ENCODE data around the gene ANP32A.

The ANP32A gene

GRCh38 chr15:68790910-68791309 lies 29.8 kb downstream of the ANP32A start:
- Histone ChIP-seq H4K20me1 (ENCODE audit: insufficient read depth, low read length) (peaks cover 99% of the 10 kb centered on the region), H3K4me1 (ENCODE audit: insufficient read depth, low read length) (peaks cover 5% of the 10 kb centered on the region; the same call in 1 of the 2 replicates), H3K36me3 (ENCODE audit: insufficient read depth, low read length) (peaks cover 81% of the 10 kb centered on the region), H2AFZ (ENCODE audit: low read depth, low read length) (no peak overlapping the region), H3K79me2 (ENCODE audit: insufficient read depth, low read length) (peaks cover 98% of the 10 kb centered on the region), H3K4me3 (ENCODE audit: low read depth in 1 of 2, low read length in 2 of 2) (no peak overlapping the region), H3K9me3 (ENCODE audit: insufficient read depth, low read length, severe bottlenecking) (no peaks in the 10 kb centered on the region), H3K9ac (ENCODE audit: low read depth, low read length) (no peak overlapping the region), H3K27ac (ENCODE audit: low read length) (no peak overlapping the region), H3K27me3 (ENCODE audit: insufficient read depth, low read length, poor library complexity) (no peaks in the 10 kb centered on the region), H3K4me2 (ENCODE audit: insufficient read depth, low read length) (no peak overlapping the region)
- no peak for ATAC-seq (ENCODE audit: insufficient read depth, low read depth)
- DNase-seq, result no peak
- TF ChIP-seq CTCF (IDR thresholded peaks at IDR 0.05; ENCODE audit: borderline replicate concordance, extremely low read depth, low read length, poor library complexity, severe bottlenecking) (no peak), EZH2 (IDR thresholded peaks at IDR 0.05; ENCODE audit: borderline replicate concordance, low read depth, low read length, severe bottlenecking) (no peak)

DNA sequence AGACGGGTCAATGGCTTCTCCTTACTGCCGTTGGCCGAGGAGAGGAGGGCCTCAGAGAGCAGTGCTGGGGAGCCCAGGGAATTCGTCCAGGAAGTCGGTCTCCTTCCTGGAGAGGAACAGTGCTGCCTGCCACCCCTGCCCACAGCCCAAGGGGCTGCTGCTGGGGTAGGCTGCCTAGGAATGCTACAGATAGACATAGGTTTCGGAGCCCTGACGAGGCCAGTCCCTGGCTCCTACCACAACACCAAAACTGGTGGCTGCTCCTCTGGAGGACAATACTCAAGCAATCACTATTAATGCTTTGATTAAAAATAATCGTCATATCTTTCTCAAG lies 30.5 kb downstream of the ANP32A start:
- Histone ChIP-seq H3K79me2 (ENCODE audit: insufficient read depth, low read length) (peaks cover 98% of the 10 kb centered on the region), H3K4me2 (ENCODE audit: insufficient read depth, low read length) (no peak overlapping the region), H2AFZ (ENCODE audit: low read depth, low read length) (no peak overlapping the region), H3K27me3 (ENCODE audit: insufficient read depth, low read length, poor library complexity) (no peaks in the 10 kb centered on the region), H3K4me1 (ENCODE audit: insufficient read depth, low read length) (peaks cover 5% of the 10 kb centered on the region; the same call in 1 of the 2 replicates), H3K9me3 (ENCODE audit: insufficient read depth, low read length, severe bottlenecking) (no peaks in the 10 kb centered on the region), H3K4me3 (ENCODE audit: low read depth in 1 of 2, low read length in 2 of 2) (no peak overlapping the region), H3K9ac (ENCODE audit: low read depth, low read length) (no peak overlapping the region), H3K27ac (ENCODE audit: low read length) (no peak overlapping the region), H4K20me1 (ENCODE audit: insufficient read depth, low read length) (peaks cover 99% of the 10 kb centered on the region), H3K36me3 (ENCODE audit: insufficient read depth, low read length) (peaks cover 85% of the 10 kb centered on the region)
- no peak for TF ChIP-seq EZH2 (IDR thresholded peaks at IDR 0.05; ENCODE audit: borderline replicate concordance, low read depth, low read length, severe bottlenecking)
- TF ChIP-seq CTCF (IDR thresholded peaks at IDR 0.05; ENCODE audit: borderline replicate concordance, extremely low read depth, low read length, poor library complexity, severe bottlenecking), result no peak
- ATAC-seq (ENCODE audit: insufficient read depth, low read depth) (no peak), DNase-seq (no peak)

GRCh38 chr15:68789534-68790241 lies 31.0 kb downstream of the ANP32A start:
- Histone ChIP-seq H3K4me1 (ENCODE audit: insufficient read depth, low read length) (peaks cover 5% of the 10 kb centered on the region; the same call in 1 of the 2 replicates), H3K27ac (ENCODE audit: low read length) (no peak overlapping the region), H3K9ac (ENCODE audit: low read depth, low read length) (no peak overlapping the region), H3K36me3 (ENCODE audit: insufficient read depth, low read length) (peaks cover 89% of the 10 kb centered on the region), H3K27me3 (ENCODE audit: insufficient read depth, low read length, poor library complexity) (no peaks in the 10 kb centered on the region), H3K79me2 (ENCODE audit: insufficient read depth, low read length) (peaks cover 98% of the 10 kb centered on the region), H3K4me2 (ENCODE audit: insufficient read depth, low read length) (no peak overlapping the region), H3K4me3 (ENCODE audit: low read depth in 1 of 2, low read length in 2 of 2) (no peak overlapping the region), H4K20me1 (ENCODE audit: insufficient read depth, low read length) (peaks cover 99% of the 10 kb centered on the region), H2AFZ (ENCODE audit: low read depth, low read length) (no peak overlapping the region), H3K9me3 (ENCODE audit: insufficient read depth, low read length, severe bottlenecking) (no peaks in the 10 kb centered on the region)
- ATAC-seq (ENCODE audit: insufficient read depth, low read depth), result no peak
- DNase-seq, result no peak
- TF ChIP-seq CTCF (IDR thresholded peaks at IDR 0.05; ENCODE audit: borderline replicate concordance, extremely low read depth, low read length, poor library complexity, severe bottlenecking), result no peak
- no peak for TF ChIP-seq EZH2 (IDR thresholded peaks at IDR 0.05; ENCODE audit: borderline replicate concordance, low read depth, low read length, severe bottlenecking)

Data from DND-41 (cell line).